H9 (cell line): ENCODE results near the gene CUEDC2. TPM values are rescaled to one million over a fixed set of nuclear protein-coding genes. Genes with fewer than 3 reads are reported as not detected.

Source experiments
- DNase-seq: peaks from one replicate; pipeline ENCODE4 v3.0.0-alpha.2; 2017
- H2AFZ ChIP-seq: one replicate; pipeline ENCODE4 v1.6.1; 2013; ENCODE audit warnings: mild to moderate bottlenecking, low read length, control low read depth, moderate library complexity
- H2AK5ac ChIP-seq: 2 replicates; pipeline ENCODE4 v1.6.1; 2013; ENCODE audit warnings: low read length, control low read depth, mixed read lengths; ENCODE audit not compliant: insufficient read length
- H2BK120ac ChIP-seq: one replicate; pipeline ENCODE4 v1.6.1; 2013; ENCODE audit warnings: low read depth, mild to moderate bottlenecking, low read length, control low read depth, inconsistent platforms; ENCODE audit not compliant: poor library complexity, severe bottlenecking
- H2BK12ac ChIP-seq: 2 replicates; pipeline ENCODE4 v1.6.1; 2013; ENCODE audit warnings: low read length, control low read depth, mixed read lengths, low read depth; ENCODE audit not compliant: insufficient read length
- H2BK15ac ChIP-seq: 2 replicates; pipeline ENCODE4 v1.6.1; 2013; ENCODE audit warnings: low read depth, low read length, control low read depth
- H2BK20ac ChIP-seq: one replicate; pipeline ENCODE4 v1.6.1; 2013; ENCODE audit warnings: low read depth, mild to moderate bottlenecking, low read length, control low read depth, inconsistent platforms; ENCODE audit not compliant: poor library complexity, severe bottlenecking
- H2BK5ac ChIP-seq: 2 replicates; pipeline ENCODE4 v1.6.1; 2013; ENCODE audit warnings: low read length, control low read depth, mixed read lengths; ENCODE audit not compliant: insufficient read length
- H3K14ac ChIP-seq: 2 replicates; pipeline ENCODE4 v1.6.1; 2013; ENCODE audit warnings: low read length, control low read depth; ENCODE audit not compliant: insufficient read depth
- H3K18ac ChIP-seq: 2 replicates; pipeline ENCODE4 v1.6.1; 2013; ENCODE audit warnings: low read depth, mild to moderate bottlenecking, mixed read lengths, low read length, control low read depth; ENCODE audit not compliant: insufficient read length
- H3K23ac ChIP-seq: 2 replicates; pipeline ENCODE4 v1.6.1; 2013; ENCODE audit warnings: low read length, control low read depth, mixed read lengths, low read depth; ENCODE audit not compliant: insufficient read length
- H3K23me2 ChIP-seq: 2 replicates; pipeline ENCODE4 v1.6.1; 2013; ENCODE audit warnings: low read depth, mild to moderate bottlenecking, mixed read lengths, low read length, control low read depth; ENCODE audit not compliant: insufficient read length, poor library complexity, severe bottlenecking
- H3K27ac ChIP-seq: 2 replicates; pipeline ENCODE4 v1.5.1; 2013; ENCODE audit warnings: low read length, control low read depth, mixed read lengths, low read depth; ENCODE audit not compliant: insufficient read length
- H3K27me3 ChIP-seq: 2 replicates; pipeline ENCODE4 v1.6.1; 2013; ENCODE audit warnings: low read length, control low read depth, inconsistent platforms; ENCODE audit not compliant: insufficient read depth
- H3K4ac ChIP-seq: 2 replicates; pipeline ENCODE4 v1.6.1; 2013; ENCODE audit warnings: low read depth, mild to moderate bottlenecking, control low read depth, inconsistent platforms, low read length, moderate library complexity
- H3K4me1 ChIP-seq: 2 replicates; pipeline ENCODE4 v1.6.1; 2013; ENCODE audit warnings: low read length, control low read depth, inconsistent platforms; ENCODE audit not compliant: insufficient read depth
- H3K4me2 ChIP-seq: 2 replicates; pipeline ENCODE4 v1.6.1; 2013; ENCODE audit warnings: low read length, control low read depth, mixed read lengths; ENCODE audit not compliant: insufficient read length, insufficient read depth
- H3K56ac ChIP-seq: 2 replicates; pipeline ENCODE4 v1.6.1; 2013; ENCODE audit warnings: low read depth, mild to moderate bottlenecking, mixed read lengths, low read length, control low read depth; ENCODE audit not compliant: insufficient read length
- H3K79me1 ChIP-seq: 2 replicates; pipeline ENCODE4 v1.6.1; 2013; ENCODE audit warnings: low read depth, mild to moderate bottlenecking, moderate library complexity, low read length, control low read depth, inconsistent platforms; ENCODE audit not compliant: insufficient read depth, poor library complexity, severe bottlenecking
- H3K79me2 ChIP-seq: 2 replicates; pipeline ENCODE4 v1.6.1; 2013; ENCODE audit warnings: low read length, control low read depth, inconsistent platforms; ENCODE audit not compliant: insufficient read depth
- H3K9ac ChIP-seq: 2 replicates; pipeline ENCODE4 v1.6.1; 2013; ENCODE audit warnings: low read length, control low read depth, mixed read lengths; ENCODE audit not compliant: insufficient read length; ENCODE audit errors: extremely low read depth
- H3K9me3 ChIP-seq: one replicate; pipeline ENCODE4 v1.6.1; 2013; ENCODE audit warnings: low read depth, low read length, inconsistent platforms; ENCODE audit not compliant: control insufficient read depth
- H3T11ph ChIP-seq: one replicate; pipeline ENCODE4 v1.6.1; 2013; ENCODE audit warnings: mild to moderate bottlenecking, low read length, control low read depth, inconsistent platforms
- H4K20me1 ChIP-seq: one replicate; pipeline ENCODE4 v1.6.1; 2013; ENCODE audit not compliant: control insufficient read depth, insufficient read length, insufficient read depth
- H4K5ac ChIP-seq: 2 replicates; pipeline ENCODE4 v1.6.1; 2013; ENCODE audit warnings: low read depth, mild to moderate bottlenecking, mixed read lengths, low read length, control low read depth; ENCODE audit not compliant: insufficient read length
- H4K8ac ChIP-seq: replicated peaks from 2 replicates; pipeline ENCODE4 v1.6.1; 2013; ENCODE audit warnings: low read length, control low read depth, mixed read lengths, low read depth; ENCODE audit not compliant: insufficient read length
- H4K91ac ChIP-seq: 2 replicates; pipeline ENCODE4 v1.6.1; 2013; ENCODE audit warnings: low read depth, mild to moderate bottlenecking, moderate library complexity, mixed read lengths, low read length, control low read depth; ENCODE audit not compliant: insufficient read length
- H3K27ac Mint-ChIP-seq, 3 experiments: 2 replicates in 2 of 3; 3 replicates in 1 of 3; pipeline ENCODE4 v1.8.0; 2020 to 2021; ENCODE audit warnings: mixed read lengths in 3 of 3, mild to moderate bottlenecking in 1 of 3, moderate library complexity in 1 of 3
- H3K27me3 Mint-ChIP-seq: 2 replicates; pipeline ENCODE4 v1.8.0; 2021; ENCODE audit warnings: low read depth, mild to moderate bottlenecking, moderate library complexity, mixed read lengths
- H3K36me3 Mint-ChIP-seq, 3 experiments: 2 replicates in 2 of 3; 3 replicates in 1 of 3; pipeline ENCODE4 v1.8.0; 2020 to 2021; ENCODE audit warnings: low read depth in 3 of 3, mixed read lengths in 3 of 3; ENCODE audit not compliant: insufficient read depth in 1 of 3
- H3K4me1 Mint-ChIP-seq, 2 experiments: 2 replicates each; pipeline ENCODE4 v1.8.0; 2020; ENCODE audit warnings: mixed read lengths in 2 of 2
- H3K4me3 Mint-ChIP-seq, 2 experiments: 2 replicates in 1 of 2; 3 replicates in 1 of 2; pipeline ENCODE4 v1.8.0; 2020 to 2021; ENCODE audit warnings: mild to moderate bottlenecking in 2 of 2, mixed read lengths in 2 of 2, moderate library complexity in 1 of 2
- H3K9me3 Mint-ChIP-seq, 2 experiments: 2 replicates in 1 of 2; 3 replicates in 1 of 2; pipeline ENCODE4 v1.8.0; 2020; ENCODE audit warnings: mild to moderate bottlenecking in 2 of 2, mixed read lengths in 2 of 2, moderate library complexity in 1 of 2
- WGBS: extraction: QIAGEN DNeasy Blood & Tissue Kit; methylation state at CpG from one replicate; pipeline ENCODE4 v1.1.7; 2013; ENCODE audit warnings: missing lambda C conversion rate, low lambda C conversion rate, mixed read lengths; ENCODE audit not compliant: insufficient read length; ENCODE audit errors: extremely low coverage; 5-methylcytosine and 5-hydroxymethylcytosine counted together
- total RNA-seq: library from RNA; stranded (reverse); gene quantifications from 2 replicates; pipeline ENCODE4 v1.2.1, GENCODE V29; 2021
- TF ChIP-seq, protein P1 (sequence below): fragments of 200-600 bp; sonication (generic); conservative IDR thresholded peaks from 3 replicates; pipeline ENCODE4 v1.8.0; 2021; ENCODE audit warnings: antibody characterized with exemption, mild to moderate bottlenecking

CUEDC2 gene
- total RNA-seq, 1 experiment from 2014 or later, result 41.2 TPM

- TF ChIP-seq, protein P1, sequence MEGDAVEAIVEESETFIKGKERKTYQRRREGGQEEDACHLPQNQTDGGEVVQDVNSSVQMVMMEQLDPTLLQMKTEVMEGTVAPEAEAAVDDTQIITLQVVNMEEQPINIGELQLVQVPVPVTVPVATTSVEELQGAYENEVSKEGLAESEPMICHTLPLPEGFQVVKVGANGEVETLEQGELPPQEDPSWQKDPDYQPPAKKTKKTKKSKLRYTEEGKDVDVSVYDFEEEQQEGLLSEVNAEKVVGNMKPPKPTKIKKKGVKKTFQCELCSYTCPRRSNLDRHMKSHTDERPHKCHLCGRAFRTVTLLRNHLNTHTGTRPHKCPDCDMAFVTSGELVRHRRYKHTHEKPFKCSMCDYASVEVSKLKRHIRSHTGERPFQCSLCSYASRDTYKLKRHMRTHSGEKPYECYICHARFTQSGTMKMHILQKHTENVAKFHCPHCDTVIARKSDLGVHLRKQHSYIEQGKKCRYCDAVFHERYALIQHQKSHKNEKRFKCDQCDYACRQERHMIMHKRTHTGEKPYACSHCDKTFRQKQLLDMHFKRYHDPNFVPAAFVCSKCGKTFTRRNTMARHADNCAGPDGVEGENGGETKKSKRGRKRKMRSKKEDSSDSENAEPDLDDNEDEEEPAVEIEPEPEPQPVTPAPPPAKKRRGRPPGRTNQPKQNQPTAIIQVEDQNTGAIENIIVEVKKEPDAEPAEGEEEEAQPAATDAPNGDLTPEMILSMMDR, result no peak
- H3K4ac ChIP-seq, result no peak overlapping the region
- Mint-ChIP-seq H3K36me3 (peaks cover 8 to 51% (median 21%) of the 10 kb centered on the region in 3 experiments), H3K27ac (no peak overlapping the region), H3K4me1 (no peaks in the 10 kb centered on the region), H3K9me3 (no peaks in the 10 kb centered on the region), H3K27me3 (no peaks in the 10 kb centered on the region), H3K4me3 (no peak overlapping the region)
- H4K20me1 ChIP-seq, result no peaks in the 10 kb centered on the region
- H3K56ac ChIP-seq, result no peak overlapping the region
- no peaks in the 10 kb centered on the region for H3K9me3 ChIP-seq
- no peaks in the 10 kb centered on the region for H3K4me1 ChIP-seq
- no peak overlapping the region for H2BK20ac ChIP-seq
- no peak overlapping the region for H2BK12ac ChIP-seq
- H4K8ac ChIP-seq, result no peak overlapping the region
- H2AK5ac ChIP-seq, result no peak overlapping the region
- H3K23ac ChIP-seq, result no peak overlapping the region
- no peak overlapping the region for H3K4me2 ChIP-seq
- H3K23me2 ChIP-seq, result no peaks in the 10 kb centered on the region
- no peak for DNase-seq
- H2BK5ac ChIP-seq, result no peak overlapping the region
- H3K18ac ChIP-seq, result no peak overlapping the region
- no peaks in the 10 kb centered on the region for H3K27me3 ChIP-seq
- no peak overlapping the region for H2AFZ ChIP-seq
- H2BK15ac ChIP-seq, result no peak overlapping the region
- H3K79me2 ChIP-seq, result no peaks in the 10 kb centered on the region
- H3T11ph ChIP-seq, result no peak overlapping the region
- no peak overlapping the region for H3K9ac ChIP-seq
- no peak overlapping the region for H2BK120ac ChIP-seq
- H4K91ac ChIP-seq, result no peak overlapping the region
- no peak overlapping the region for H3K14ac ChIP-seq
- H4K5ac ChIP-seq, result no peak overlapping the region
- no peak overlapping the region for H3K27ac ChIP-seq
- no peaks in the 10 kb centered on the region for H3K79me1 ChIP-seq
- WGBS, result no CpG with 5 or more reads among the region's 12 CpGs
These were observed 55.5 kb downstream of the CUEDC2 start for GRCh38 chr10:102376901-102377300.
